HG02938 (cell line): Measurements from ENCODE around the gene SOS1.
"Not testable (repeated sequence)": the region's sequence is repeated elsewhere in the genome, so short reads cannot be mapped to it uniquely, and the experiment has no call there.

Source experiments
- ATAC-seq: cut with Tn5 transposase; IDR thresholded peaks from one replicate; pipeline ENCODE4 v1.9.1; 2021; ENCODE audit warnings: mild to moderate bottlenecking, moderate library complexity; ENCODE audit not compliant: unreplicated experiment

The SOS1 gene

DNA sequence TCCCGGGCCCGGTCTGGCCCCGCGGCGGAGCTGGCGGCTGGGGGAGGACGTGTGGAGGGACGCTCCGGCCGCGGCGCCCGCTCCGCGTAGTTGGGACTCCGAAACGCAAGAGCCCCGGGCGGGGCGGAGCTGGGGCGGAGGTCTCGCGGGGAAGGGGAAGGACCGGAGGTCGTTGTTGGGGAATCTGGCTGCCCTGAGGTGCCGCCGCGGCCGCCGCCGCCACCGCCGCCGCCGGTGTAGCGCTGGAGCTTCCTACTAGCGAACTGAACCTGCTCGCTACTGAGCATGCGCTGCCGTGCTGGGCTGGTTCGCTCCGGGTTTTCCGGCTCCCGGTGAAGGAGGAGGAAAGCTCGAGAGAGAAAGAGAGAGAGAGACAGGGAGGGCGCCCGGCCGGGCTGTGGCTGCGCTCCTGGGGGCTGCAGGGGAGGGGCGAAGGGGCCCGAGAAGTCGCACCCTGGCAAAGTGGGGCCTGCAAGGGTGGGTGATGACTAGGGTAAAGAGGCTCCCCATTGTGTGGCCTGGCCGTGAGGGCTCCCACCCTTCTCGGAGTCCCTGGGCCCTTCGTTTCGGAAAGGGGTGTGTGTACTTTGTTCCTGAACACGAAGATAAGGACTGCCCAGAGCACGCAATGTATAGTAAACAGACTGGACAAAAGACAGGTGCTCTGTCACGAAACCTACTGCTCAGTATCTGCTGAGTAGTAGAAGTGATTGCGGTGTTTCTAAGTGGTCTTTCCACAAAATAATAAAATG, at the start of gene SOS1:
TSS of gene SOS1 (minus strand) at position 281 of the 752 bp plus-strand sequence. CDS start 629 bp downstream, outside the sequence.
- ATAC-seq, result peak; percentile 41

DNA sequence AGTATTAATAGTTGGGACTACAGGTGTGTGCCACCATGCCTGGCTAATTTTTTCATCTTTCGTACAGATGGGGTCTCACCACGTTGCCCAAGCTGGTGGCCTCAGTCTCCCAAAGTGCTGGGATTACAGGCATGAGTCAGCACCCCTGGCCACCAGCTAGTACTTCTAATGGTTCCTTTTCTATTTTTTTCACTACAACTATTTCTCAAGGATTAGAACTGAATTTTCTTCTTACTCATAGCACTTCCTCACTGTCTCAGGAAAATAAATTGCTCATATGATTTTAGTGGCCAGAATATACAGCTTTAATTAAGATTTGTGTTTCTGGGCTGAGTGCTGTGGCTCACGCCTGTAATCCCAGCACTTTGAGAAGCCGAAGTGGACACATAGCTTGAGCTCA, 43.2 kb upstream of the SOS1 start:
- no peak for ATAC-seq

DNA sequence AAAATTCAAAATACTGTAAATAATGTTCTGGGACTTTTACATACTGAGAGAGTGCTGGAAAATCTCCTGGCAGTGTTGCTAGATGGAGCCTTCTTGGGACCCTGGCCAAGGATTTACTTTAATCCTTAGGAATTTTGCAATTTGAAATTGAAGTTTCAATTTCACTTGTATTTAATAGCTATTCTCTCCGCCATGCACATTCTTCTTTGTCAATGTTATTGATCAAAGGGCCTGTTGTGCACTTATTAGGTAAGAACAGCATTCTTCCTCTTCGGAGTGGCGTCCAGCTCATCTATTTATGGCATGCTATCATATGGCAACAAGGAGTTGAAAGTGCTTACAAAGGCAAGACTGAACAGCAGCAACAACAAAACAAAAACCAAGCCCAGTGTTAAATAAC, 40.1 kb upstream of the SOS1 start:
- ATAC-seq, result no peak

DNA sequence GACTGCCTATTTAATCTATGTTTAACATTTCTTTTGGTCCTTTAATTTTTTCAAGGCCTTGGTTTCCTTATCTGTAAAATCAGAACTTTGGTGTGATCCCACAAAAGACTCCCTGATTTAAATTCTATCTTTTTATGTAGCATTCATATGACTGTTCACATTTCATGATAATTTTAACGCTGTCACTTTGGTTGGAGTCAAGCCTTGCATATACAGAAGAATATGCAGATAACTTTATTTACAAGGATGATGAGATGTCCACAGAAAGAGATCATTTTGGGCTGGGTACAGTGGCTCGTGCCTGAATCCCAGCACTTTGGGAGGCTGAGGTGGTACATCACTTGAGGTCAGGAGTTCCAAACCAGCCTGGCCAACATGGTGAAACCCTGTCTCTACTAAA, 38.4 kb upstream of the SOS1 start:
- ATAC-seq, result no peak

DNA sequence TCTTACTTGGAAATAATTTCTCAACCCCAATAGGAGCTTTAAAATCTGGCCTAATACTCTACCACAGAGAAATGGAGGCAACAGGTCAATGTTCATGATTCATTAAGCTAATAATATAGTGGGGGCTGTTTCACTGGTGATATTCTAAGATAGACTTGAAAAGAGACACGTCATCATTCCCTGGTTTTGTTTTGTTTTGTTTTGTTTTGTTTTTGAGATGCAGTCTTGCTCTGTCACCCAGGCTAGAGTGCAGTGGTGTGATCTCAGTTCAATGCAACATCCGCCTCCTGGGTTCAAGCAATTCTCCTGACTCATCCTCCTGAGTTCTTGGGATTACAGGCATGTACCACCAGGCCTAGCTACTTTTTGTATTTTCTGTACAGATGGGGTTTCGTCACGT, 37.5 kb upstream of the SOS1 start:
- no peak for ATAC-seq

DNA sequence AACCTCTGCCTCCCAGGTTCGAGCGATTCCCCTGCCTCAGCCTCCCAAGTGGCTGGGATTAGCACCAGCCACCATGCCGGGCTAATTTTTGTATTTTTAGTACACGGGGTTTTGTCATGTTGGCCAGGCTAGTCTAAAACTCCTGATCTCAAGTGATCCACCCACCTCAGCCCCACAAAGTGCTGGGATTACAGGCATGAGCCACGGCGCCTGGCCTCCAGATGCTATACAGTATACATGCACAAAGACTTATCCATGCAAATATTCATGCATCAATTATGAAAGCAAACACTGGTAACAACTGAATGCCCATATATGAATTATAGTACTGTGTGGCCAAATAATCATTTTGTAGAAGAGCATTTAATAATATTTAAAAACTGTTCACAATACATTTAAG, 36.0 kb upstream of the SOS1 start:
- ATAC-seq, result no peak

DNA sequence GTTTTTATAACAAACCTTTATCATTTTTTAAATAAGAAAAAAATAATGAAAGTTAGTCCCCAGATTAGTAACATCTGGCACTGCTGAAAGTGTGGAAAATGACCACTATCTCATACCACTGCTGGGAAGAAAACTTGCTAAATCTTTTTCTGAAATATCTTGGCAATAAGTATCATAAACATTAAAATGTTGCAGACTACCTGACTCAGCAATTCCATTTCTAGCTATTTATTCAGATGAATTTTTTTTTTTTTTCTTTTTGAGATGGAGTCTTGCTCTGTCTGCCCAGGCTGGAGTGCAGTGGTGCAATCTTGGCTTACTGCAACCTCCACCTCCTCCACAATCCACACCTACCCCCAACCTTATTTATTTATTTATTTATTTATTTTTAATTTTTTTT, 35.3 kb upstream of the SOS1 start:
- ATAC-seq, result no peak

DNA sequence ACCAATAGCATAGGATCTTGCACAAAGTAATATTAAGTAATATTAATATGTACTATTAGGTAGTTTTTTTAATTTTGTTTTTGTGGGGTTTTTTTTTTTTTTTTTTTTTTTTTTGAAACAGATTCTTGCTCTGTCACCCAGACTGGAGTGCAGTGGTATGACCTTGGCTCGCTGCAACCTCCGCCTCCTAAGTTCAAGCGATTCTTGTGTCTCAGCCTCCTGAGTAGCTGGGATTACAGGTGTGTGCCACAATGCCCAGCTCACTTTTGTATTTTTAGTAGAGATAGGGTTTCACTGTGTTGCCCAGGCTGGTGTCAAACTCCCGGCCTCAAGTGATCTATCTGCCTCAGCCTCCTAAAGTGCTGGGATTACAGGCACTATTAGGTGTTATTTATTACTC, 34.7 kb upstream of the SOS1 start:
- not testable (repeated sequence) for ATAC-seq

DNA sequence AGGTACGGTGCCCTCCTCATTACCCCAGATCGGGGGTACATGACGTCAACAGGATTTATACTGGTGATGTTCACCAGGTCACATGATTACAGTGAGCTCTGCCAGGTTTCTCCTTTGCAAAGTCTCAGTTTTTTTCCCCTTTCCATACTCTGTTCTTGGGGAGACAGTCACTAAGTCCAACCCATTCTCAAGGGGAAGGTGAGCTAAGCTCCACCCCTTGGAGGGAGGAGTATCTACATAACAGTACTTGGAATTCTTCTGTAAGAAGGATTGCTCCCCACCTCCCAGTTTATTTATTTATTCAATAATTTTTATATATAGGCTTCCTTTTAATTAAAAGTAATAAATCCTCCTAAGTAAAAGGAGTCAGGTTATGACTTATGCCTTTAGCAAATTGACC, 34.1 kb upstream of the SOS1 start:
- no peak for ATAC-seq

DNA sequence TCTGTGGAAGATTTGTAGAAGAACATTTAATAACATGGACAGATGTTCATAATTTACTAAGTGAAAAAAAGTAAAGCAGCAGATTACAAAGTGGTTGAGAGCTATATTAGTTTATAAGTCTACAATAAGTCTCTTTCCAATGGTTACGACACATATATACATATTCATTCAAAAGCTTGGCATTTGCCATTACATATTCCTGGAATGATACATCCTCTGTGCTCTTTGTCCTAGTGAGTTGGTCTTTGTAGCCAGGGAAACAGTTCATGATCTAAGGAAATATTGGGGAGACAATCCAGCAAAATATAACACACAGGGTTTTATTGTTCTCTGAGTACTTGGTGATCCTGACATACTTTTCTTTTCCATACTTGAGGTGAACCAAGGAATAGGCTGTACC, 32.5 kb upstream of the SOS1 start:
- ATAC-seq, result no peak

DNA sequence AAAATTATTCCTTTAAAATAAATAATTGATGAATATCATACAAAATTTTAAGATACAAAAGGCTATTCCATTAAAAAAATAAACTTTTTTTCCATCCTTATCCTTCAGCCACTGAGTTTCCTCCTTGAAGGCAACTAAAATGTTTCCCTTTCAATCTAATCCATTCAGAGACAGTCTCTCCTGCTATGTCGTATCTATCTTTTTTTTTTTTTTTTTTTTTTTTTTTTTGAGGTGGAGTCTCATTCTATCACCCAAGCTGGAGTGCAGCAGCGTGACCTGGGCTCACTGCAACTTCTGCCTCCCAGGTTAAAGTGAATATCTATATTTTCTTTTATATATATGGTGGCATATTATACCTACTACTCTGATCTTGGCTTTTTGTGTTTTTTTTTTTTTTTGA, 31.7 kb upstream of the SOS1 start:
- no peak for ATAC-seq

DNA sequence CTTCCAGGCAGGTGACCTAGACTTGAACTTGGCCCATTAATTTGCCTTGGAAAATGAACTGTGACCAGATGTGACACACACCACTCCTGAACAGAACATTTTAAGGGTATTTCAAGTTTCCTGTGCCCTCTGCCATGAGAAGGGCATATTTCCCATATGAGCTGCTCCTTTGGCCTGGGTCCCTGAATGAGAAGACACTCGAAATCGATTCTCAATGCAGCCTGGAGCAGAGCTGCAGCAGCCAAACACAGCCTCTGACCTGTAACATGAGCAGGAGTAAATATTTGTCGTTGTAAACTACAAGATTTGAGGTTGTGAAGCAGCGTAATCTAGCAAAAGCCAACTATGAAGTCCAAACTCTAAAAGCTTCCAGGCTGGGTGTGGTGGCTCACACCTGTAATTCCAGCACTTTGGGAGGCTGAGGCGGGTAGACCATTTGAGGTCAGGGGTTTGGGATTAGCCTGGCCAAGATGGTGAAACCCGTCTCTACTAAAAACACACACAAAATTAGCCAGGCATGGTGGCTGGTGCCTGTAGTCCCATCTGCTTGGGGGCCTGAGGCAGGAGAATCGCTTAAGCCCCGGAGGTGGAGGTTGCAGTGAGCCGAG, 30.1 kb upstream of the SOS1 start:
- no peak for ATAC-seq

DNA sequence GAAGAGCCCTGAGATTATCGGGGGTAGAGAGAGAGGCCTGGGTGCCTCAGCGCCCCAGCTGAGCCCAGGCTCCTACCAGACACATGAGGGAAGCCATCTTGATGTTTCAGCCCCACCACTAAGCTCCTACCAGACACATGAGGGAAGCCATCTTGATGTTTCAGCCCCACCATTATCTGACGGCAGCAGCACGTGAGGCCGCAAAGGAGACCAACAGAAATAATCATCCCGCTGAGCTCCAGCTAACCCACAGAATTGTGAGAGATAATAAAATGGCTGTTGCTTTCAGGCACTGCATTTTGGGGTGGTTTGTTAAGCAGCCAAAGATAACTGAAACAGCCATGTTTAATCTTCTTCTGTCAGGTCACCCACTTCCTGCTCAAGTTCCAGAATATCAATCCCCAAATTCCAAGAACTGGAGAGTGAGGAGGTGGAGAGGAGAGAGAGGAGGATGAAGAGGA, 29.3 kb upstream of the SOS1 start:
- ATAC-seq, result no peak

DNA sequence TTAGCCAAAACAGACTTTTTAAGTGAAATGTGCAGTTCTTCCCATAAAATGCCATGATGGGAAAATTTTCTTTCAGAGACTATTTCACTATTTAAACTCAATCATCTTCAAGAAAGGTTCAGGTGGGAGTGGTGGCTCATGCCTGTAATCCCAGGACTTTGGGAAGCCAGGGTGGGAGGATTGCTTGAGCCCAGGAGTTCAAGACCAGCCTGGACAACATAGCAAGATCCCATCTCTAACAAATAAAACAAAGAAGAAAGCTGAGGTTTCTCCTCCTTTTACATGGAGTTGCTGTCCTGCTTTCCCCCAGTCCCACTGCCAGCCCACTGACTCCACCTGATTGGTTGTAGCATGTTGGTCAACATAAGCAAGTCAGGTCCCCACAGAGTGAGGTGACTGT, 25.8 kb upstream of the SOS1 start:
- no peak for ATAC-seq

DNA sequence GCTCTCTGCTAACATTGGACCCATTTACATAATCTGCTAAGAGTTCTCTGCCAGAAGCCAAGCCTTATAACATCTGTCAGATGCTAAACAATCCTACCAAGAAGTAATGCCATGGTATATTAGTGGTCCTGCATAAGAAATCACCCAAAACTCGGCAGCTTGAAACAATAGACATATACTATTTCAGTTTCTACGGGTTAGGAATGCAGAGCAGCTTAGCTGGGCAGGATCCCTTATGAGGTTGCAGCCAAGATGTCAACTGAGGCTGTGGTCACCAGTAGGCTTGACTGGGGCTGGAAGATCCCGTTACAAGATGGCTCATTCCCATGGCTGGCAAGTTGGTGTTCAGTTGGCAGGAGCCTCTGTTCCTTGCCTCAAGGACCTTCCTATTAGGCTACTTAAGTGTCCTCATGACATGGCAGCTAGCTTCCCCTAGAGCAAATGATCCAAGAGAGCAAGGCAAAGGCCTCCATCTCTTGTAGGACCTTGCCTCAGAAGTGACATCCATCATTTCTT, 25.1 kb upstream of the SOS1 start:
- ATAC-seq, result no peak

DNA sequence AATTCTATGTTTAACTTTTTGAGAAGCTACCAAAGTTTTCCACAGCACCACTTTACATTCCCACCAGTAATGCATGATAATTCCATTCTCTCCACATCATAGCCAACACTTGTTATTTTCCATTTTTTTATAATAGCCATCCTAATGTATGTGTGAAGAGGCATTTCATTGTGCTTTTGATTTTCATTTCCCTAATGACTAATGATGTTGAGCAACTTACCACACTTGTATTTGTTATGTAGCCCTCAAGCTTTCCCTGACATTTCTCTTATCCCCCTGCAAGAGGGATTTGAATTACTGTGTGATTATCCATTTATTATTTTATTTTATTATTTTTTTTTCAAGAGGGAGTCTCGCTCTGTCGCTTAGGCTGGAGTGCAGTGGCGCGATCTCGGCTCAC, 23.6 kb upstream of the SOS1 start:
- ATAC-seq, result no peak

DNA sequence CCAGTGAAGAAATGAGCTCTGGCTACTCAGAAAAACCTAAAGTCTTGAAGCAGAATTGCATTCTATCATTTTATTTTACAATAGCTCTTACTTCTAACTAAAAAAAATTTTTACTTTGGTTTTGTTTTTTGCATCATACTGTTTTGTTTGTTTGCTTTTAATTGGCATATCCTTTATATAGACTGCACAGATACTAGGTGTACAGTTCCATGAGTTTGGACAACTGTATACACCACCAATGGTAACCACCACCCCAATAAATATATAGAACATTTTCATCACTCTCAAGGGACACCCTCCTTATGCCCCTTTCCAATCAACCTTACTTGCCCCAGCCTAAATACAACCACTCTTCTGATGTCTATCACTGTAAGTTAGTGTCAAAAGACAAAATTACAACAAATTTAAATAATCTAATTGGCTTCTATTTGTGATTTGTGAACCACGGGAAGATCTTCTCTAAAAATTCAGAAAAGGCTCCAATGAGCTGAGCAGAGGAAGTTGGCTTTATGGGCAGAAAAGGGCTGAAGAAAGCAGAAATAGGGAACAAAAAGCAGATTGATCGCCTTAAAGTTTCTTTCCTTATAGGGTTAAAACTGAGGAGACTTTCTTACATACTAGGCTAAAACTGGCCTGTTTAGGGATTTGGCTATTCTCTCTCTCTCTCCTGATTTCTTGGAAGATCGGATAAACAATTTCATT, 22.2 kb upstream of the SOS1 start:
- no peak for ATAC-seq

DNA sequence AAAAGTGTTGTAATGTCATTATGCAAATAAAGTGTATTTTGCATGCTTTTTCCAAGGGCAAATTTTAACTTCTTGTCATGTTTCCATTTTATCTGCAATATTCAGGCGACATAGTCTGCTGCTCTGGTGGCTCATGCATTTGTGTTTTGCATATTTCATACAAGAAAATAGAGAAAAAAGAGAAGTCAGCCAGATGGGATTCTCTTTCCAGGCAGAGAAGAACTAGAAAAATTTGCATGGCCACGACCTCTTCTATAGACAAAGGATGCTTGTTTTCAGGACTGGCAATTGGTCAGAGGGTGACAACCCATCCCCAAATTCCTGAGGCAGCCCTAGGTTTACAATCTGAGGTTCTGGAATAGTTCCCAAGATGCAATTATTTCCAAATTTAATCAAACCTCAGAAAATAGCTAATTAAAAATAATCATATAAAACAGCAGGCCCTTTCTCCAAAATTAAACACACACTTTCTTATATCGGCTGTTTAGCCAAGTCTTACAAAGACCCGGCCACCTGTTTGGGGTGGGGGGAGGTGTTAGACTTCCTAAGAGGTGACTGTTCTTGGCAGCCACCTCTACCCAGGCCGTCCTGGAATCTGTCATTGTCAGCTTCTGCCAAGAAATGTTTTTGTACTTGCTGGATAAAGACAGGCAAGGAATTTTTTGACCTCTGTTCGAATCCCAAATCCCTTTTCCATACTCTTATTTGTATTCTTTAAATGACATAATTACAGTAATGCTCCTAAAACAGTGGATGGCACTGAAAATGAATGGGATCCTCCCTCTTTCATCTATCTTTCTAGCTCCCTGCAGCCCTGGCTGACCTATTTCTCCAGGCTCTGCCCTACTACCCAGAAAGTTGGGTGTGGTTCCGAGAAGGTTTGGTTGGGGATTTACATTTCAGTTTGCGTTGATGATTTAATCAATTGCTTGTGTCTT, 20.8 kb upstream of the SOS1 start:
- ATAC-seq, result no peak

DNA sequence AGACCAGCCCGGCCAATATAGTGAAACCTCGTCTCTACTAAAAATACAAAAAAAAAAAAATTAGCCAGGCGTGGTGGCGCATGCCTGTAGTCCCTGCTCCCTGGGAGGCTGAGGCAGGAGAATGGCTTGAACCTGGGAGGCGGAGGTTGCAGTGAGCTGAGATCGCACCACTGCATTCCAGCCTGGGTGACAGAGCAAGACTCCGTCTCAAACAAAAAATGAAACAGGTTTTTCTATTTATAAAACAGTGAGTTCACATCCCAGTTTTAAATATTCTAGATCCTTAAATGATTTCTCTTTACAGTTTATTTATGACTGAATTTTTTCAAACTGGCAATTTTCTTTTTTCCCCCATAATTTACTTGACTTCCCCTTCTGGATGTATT, 20.1 kb upstream of the SOS1 start:
- ATAC-seq, result not testable (repeated sequence)

DNA sequence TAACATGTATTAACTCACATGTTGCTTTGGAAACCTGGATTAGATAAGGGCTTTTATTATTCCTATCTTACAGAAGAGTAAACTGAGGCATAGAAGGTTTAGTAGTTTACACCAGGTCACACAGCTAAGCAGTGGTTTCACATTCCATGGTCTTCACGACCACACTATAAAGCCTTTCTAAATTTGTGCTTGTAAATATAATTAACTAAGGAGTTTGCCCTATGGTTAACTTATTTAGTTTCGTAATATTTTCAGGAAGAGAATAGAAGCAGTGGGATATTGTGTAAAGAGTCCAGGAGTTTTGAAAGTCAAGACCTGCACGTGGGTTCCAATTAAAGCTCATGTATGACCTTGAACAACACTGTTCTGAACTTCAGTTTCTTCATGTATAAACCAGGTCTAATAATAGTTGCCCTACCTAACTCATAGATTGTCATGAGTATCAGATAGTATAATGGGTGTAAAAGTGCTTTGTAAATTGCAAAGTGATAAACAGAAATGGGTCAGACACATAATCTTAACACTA, 19.5 kb upstream of the SOS1 start:
- no peak for ATAC-seq
